NCI-H510A treated with DMSO at 0.1 percent for 48 hours (cell line): ENCODE results near the gene UFC1.

ENCODE experiments used
- DNase-seq: peaks from one replicate; lab custom pipeline; 2025; lab: John Stamatoyannopoulos, UW

Gene UFC1

DNA sequence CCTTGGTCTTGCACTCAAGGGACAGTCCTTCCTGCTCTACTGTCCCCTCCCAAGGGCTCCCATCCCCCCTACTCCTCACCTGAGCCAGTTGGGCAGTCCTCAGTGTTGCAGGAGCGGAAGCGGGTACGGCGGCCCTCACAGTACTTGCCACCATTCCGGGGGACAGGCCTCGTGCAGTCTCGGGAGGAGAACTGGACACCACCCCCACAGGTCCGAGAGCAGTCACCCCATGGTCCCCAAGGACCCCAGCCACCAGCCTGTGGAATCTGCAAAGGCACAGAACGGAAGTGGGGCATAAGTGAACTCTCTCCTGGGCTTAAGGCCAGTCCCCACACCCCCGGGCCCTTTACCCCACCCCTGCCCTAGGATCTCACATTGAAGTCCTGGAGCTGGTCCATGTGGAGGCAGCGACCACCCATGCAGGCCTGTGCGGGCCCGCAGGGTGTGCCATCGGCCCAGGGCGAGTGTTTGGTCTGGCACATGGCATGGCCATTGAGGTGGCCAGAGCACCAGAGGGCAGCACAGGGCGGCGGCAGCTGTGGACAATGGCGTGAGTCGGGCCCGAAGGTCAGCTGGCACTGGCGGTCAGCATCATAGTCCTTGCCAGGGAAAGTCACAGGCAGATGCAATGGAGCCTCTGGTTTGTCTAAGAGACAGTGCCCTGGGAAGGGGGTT, 39.9 kb downstream of the UFC1 start:
- DNase-seq = no peak

DNA sequence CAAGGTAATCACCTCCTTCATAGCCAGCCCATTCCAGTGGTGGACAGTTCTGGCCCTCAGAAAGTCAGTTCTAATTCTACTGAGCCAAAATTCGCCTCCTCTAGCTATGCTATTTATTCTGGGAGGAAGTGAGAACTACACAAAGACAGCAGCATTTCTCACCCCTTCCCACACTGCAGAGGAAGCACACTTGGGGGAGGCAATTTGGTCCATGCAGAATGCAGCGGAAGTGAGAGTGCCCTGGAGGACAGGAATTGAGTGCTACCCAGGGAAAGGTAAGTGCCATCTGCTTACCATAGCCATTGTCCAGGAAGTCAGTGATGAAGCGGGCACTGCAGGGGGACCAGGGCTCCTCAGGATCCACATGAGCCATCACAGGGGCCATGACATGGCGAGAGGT, 41.4 kb downstream of the UFC1 start:
- no peak for DNase-seq

GRCh38 chr1:161196111-161196510, 42.3 kb downstream of the UFC1 start:
- DNase-seq = no peak

DNA sequence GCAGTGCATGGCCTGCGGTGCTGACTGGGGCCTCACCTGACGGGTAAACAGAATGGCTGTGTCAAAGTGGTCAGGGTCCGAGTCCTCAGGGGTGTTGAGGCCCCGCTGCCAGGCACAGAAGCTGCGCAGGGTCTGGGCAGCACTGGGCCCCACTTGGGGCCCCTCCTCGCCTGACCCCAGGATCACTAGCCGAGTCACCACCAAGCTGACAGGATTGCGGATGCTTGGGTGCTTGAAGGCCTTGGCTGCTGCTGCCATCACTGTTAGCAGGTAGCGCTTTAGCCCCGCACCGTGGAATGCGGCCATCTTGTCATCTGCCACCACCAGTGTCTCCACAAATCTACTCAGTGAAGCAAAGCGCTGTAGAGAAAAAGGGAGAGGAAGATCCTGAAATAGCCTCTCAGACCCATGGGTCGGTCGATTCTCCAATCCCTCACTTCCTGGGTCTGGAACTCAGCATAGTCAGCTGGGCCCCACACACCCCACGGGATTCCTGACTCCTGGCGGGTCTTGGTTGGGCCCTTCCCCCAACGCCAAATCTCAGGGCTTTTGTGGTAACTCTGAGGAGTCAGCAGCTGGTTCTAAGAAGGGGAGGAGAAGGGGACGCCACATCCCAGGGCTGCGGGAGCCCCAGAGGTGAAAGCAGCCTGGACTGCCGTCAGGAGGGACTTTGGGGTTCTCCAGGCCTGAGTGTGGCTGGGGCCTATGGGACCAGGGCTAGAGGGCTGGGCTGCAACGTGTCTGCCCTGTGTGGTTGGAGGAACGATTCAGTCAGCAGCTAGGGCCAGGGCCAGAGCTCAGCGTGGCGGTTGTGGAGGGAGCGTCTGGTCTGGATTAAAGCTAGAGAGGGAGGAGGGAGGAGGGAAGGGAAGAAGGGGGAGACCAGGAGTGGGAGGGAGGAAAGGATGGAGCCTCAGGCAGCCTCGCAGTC, 43.0 kb downstream of the UFC1 start:
- no peak for DNase-seq

DNA sequence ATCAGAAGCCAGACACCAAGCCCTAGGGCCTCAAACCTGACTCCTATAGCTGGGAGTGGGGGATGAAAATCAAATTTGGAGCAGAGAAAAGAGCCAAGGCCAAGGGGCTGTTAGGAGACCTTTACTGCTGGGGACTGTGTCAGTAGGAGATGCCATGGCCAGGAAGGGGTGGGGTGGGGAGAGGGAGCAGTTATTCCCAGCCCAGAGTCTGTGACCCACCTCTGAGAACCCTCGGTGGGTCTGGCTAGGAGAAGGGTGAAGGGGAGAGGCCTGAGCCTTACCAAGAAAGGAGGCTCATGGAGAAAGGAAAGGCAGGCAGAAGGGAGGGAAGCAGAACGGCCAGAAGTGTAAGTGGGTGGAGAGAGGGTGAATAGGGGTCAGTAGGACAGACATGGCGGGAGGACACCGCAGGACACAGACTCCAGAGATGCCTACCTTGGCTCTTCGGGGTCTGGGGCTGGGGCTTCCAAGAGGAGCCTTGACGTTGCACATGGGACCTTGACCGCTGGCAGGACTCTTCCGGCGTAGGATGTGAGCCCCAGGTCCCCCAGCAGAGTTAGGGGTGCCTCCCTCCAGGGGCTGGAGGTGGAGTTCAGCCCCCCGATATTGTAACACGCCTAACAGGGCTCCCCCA, 43.9 kb downstream of the UFC1 start:
- DNase-seq = no peak

GRCh38 chr1:161198194-161198896, 44.6 kb downstream of the UFC1 start:
- peak; percentile 25 for DNase-seq

GRCh38 chr1:161198897-161199431, 45.2 kb downstream of the UFC1 start, which contains the start of gene ADAMTS4:
TSS of gene ADAMTS4 (minus strand) at chr1:161199054. CDS start at chr1:161198627, 427 bp downstream.
- DNase-seq = no peak

GRCh38 chr1:161199506-161200139, 45.8 kb downstream of the UFC1 start:
- DNase-seq = no peak

DNA sequence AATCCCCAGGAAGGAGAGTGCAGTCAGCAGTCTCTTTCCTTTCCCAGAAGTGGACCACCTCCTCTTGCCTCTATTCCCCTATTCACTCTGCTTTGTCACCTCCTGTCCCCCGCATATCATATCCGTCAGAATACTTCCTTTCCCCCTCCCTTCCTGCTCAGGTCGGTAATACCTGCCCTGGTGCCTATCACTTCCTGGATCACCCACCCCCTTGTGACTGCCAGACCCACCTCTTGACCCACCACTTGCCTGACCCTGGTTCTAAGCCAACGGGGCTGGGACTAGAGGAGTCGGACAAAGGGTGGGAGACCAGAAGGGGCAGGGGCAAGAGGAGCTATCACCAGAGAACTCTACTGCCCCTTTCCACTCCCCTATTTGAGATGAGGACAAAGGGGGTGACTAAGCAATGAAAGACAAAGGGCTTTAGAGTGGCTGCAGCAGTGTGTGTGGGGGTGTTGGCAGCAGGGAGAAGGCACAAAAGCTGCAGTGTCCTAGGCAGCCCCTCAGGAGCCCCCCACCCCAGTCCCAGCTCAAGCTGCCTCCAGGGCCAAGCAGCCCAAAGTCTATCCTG, 46.7 kb downstream of the UFC1 start:
- no peak for DNase-seq

DNA sequence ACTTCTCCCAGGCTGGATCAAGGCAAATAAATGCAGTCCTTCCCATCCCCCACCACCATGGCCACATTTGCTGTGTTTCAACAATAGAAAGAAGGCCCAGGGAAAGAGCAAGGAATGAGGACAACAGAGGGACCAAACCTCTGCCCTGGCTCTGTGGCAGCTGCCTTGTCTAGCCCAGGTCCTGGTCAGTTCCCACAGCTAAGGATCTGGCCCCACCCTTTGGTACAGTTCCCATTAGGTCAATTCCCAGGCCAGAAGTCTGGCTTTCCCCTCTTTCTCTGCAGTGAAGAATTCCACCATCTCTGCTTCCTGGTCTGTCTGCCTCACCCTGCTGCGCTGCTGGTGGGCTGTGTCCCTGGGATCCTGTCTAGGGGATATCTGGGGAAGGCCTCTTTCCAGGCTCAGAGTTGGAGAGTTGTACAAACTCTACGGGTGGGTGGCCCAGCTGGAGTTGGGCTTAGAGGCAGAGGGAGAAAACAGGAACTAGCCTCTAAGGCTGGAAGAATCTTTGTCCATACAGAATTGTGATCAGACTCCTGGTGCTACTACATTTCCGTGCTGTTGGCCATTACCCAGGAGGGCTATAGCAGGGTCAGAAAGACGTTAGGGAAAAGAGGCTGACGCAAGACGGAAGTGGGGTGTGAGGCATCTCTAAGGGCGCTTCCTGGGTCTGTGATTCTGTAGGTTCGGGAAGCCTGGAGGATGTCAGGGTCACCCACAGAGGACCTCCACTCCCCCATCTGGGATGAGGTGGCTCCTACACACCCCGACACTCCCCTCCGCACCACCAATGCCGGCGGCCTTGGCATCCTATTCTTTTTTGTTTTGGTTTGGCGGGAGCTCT, 47.4 kb downstream of the UFC1 start:
- DNase-seq = no peak

GRCh38 chr1:161201836-161202712, 48.3 kb downstream of the UFC1 start, which contains the start of gene NDUFS2:
TSS of gene NDUFS2 (plus strand) at chr1:161202367. CDS start at chr1:161202386, 19 bp downstream.
- peak; percentile 96 for DNase-seq

DNA sequence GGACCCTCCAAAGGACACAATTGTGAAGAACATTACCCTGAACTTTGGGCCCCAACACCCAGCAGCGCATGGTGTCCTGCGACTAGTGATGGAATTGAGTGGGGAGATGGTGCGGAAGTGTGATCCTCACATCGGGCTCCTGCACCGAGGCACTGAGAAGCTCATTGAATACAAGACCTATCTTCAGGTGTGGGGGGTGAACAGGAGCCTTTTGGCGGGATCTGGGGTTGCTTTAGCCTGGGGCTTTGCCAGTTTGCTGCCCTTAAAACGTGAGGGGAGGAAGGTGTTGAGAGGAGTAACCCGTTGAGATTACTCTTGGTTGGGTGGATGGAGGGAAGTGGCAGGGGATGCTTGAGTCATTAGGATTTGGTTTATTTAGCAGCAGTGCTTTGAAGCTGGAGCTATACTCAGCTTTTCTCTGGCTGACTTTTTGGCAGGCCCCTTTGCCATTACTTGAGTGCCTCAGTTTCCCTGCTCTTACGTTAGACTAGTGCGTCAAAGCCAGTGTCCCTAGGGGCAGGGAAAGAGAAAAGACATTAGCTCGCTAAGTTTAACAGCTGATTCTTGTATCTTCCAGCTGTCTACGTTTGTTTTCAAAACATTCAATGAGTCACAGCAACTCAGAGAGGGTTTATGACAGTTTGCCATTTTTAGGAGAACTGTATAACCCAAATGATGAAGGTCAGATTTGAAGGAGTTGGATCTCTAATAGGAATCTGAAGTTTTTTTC, 52.8 kb downstream of the UFC1 start:
- no peak for DNase-seq

- no peak for DNase-seq
Observed at GRCh38 chr1:161207173-161207572, 53.4 kb downstream of the UFC1 start.
